SU-DHL-6 (cell line): ENCODE results near the gene H2AZ1.

Experiments
- H2AFZ ChIP-seq: fragments of 200-600 bp; sonication (generic); 2 replicates; pipeline ENCODE4 v1.6.1; 2014; ENCODE audit warnings: low read depth, mild to moderate bottlenecking, moderate library complexity, mixed read lengths, antibody characterized with exemption, low read length; ENCODE audit not compliant: severe bottlenecking
- H3F3A ChIP-seq: fragments of 200-600 bp; shearing (Covaris generic); 2 replicates; pipeline ENCODE4 v1.6.0; 2016; ENCODE audit warnings: antibody characterized with exemption, mild to moderate bottlenecking; ENCODE audit not compliant: insufficient read depth
- H3K27ac ChIP-seq: fragments of 200-600 bp; sonication (generic); 2 replicates; pipeline ENCODE4 v1.5.1; 2016; ENCODE audit warnings: low read depth, mild to moderate bottlenecking, low read length, moderate library complexity, mixed read lengths
- H3K27me3 ChIP-seq: fragments of 200-600 bp; sonication (generic), shearing (Covaris generic); 2 replicates; pipeline ENCODE4 v1.6.0; 2014; ENCODE audit warnings: mild to moderate bottlenecking, low read length
- H3K36me3 ChIP-seq: fragments of 200-600 bp; sonication (generic); 2 replicates; pipeline ENCODE4 v1.6.1; 2014; ENCODE audit warnings: mild to moderate bottlenecking, low read length, mixed read lengths
- H3K4me2 ChIP-seq: fragments of 300-600, 200-600 bp; shearing (Covaris generic), sonication (generic); 2 replicates; pipeline ENCODE4 v1.6.0; 2014; ENCODE audit warnings: low read length, low read depth, mild to moderate bottlenecking; ENCODE audit not compliant: poor library complexity, severe bottlenecking
- H3K4me3 ChIP-seq: fragments of 200-600 bp; sonication (generic); 2 replicates; pipeline ENCODE4 v1.5.1; 2014; ENCODE audit warnings: antibody characterized with exemption, low read length, mild to moderate bottlenecking, mixed read lengths; ENCODE audit not compliant: insufficient read depth, poor library complexity, severe bottlenecking
- H3K79me2 ChIP-seq: fragments of 200-600 bp; sonication (generic); 2 replicates; pipeline ENCODE4 v1.6.1; 2014; ENCODE audit warnings: mild to moderate bottlenecking, low read length, moderate library complexity; ENCODE audit not compliant: insufficient read depth
- H3K9ac ChIP-seq: fragments of 200-600 bp; sonication (generic); 2 replicates; pipeline ENCODE4 v1.7.0; 2014; ENCODE audit warnings: mild to moderate bottlenecking, low read length
- H3K9me2 ChIP-seq: fragments of 200-600 bp; sonication (generic); replicated peaks from 2 replicates; pipeline ENCODE4 v1.6.1; 2014; ENCODE audit warnings: low read length; ENCODE audit not compliant: insufficient read depth
- H3K9me3 ChIP-seq: fragments of 200-600 bp; sonication (generic); 2 replicates; pipeline ENCODE4 v1.6.1; 2014; ENCODE audit warnings: low read length, mixed read lengths; ENCODE audit not compliant: insufficient read depth
- H4K20me1 ChIP-seq: fragments of 200-600 bp; sonication (generic); 2 replicates; pipeline ENCODE4 v1.6.1; 2014; ENCODE audit warnings: low read depth, mild to moderate bottlenecking, antibody characterized with exemption, low read length, moderate library complexity, mixed read lengths
- EZH2phosphoT487 ChIP-seq: fragments of 200-600 bp; sonication (generic), shearing (Covaris generic); conservative IDR thresholded peaks from 2 replicates; pipeline ENCODE4 v1.6.1; 2018; ENCODE audit warnings: mild to moderate bottlenecking, antibody characterized with exemption, low read length, moderate library complexity, mixed read lengths
- TF ChIP-seq, protein P1 (sequence below): fragments of 200-600 bp; sonication (generic); IDR thresholded peaks from one replicate; pipeline ENCODE4 v1.5.1; 2017; ENCODE audit warnings: antibody characterized with exemption, mild to moderate bottlenecking, low read length, moderate library complexity; ENCODE audit not compliant: insufficient read depth, poor library complexity, severe bottlenecking

Gene H2AZ1

DNA sequence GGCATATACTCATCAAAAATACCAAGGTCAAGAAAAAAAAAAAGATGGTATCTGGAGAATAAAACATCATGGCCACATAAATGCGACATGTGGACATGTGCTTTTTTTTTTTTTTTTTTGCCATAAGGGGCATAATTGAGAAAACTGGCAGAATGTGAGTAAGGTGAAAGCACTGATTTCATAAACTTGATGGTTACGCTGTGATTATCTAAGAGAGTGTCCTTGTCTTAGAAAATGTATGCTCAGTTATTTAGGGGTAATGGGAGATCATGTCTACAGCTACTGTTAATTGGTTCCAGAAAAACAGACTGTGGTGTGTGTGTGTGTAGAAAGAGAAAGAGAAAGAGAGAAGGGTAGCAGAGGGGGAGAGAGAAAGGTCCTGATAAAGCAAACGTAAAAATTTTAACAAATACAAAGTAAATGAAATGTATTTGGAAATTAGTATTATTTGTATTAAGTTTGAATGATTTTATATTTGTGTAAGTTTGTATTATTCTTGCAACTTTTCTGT lies 11.8 kb downstream of the H2AZ1 start:
- Histone ChIP-seq H3K4me3 (no peak overlapping the region), H2AFZ (no peak overlapping the region), H3K27ac (no peak overlapping the region), H3K9me3 (no peaks in the 10 kb centered on the region), H3F3A (no peaks in the 10 kb centered on the region; the same call in 1 of the 2 replicates), H3K36me3 (peaks cover 7% of the 10 kb centered on the region; the same call in 1 of the 2 replicates), H3K4me2 (no peak overlapping the region), H3K9me2 (no peaks in the 10 kb centered on the region), H3K27me3 (no peaks in the 10 kb centered on the region), H3K9ac (no peak overlapping the region), H3K79me2 (peaks cover 67% of the 10 kb centered on the region), H4K20me1 (no peaks in the 10 kb centered on the region)
- TF ChIP-seq EZH2phosphoT487: no peak
- TF ChIP-seq, protein P1, sequence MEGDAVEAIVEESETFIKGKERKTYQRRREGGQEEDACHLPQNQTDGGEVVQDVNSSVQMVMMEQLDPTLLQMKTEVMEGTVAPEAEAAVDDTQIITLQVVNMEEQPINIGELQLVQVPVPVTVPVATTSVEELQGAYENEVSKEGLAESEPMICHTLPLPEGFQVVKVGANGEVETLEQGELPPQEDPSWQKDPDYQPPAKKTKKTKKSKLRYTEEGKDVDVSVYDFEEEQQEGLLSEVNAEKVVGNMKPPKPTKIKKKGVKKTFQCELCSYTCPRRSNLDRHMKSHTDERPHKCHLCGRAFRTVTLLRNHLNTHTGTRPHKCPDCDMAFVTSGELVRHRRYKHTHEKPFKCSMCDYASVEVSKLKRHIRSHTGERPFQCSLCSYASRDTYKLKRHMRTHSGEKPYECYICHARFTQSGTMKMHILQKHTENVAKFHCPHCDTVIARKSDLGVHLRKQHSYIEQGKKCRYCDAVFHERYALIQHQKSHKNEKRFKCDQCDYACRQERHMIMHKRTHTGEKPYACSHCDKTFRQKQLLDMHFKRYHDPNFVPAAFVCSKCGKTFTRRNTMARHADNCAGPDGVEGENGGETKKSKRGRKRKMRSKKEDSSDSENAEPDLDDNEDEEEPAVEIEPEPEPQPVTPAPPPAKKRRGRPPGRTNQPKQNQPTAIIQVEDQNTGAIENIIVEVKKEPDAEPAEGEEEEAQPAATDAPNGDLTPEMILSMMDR: no peak

DNA sequence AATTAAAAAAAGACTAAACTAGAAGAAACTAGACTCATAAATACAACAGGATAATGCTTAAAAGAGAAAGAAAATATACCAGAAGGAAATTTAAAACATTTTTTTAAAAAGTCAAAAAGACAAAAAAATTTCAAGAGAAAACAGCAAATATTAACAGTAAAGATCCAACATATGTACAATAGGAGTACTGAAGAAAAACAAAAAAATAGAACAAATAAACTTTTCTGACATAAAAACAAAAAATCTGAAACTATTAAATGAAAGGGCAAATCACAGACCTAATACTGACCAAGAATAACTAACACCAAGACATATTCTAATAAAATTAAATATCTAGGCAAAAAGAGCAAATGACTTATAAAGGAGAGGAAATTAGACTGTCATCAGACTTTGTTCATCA lies 15.2 kb downstream of the H2AZ1 start:
- TF ChIP-seq, protein P1: no peak
- no peak for TF ChIP-seq EZH2phosphoT487

DNA sequence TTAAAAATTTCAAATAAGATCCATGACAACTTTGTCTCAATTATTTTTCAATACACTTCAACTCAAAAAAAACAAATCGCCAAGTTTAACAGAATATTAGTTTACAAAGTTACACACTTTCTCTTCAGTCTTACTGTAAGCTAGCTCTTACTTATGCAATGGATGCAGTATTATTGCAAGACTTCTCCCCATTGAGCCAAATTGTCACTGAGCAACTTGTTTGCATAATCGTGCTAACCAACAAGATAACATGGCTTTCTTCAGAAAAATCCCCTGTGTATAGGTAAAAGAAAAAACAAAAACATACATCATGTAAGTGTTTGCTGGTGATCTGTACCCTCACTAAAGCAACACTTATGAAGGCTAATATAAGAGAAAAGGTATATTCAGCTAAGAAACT lies 22.5 kb downstream of the H2AZ1 start:
- no peaks in the 10 kb centered on the region for H3K27me3 ChIP-seq
- H3K9me2 ChIP-seq: no peaks in the 10 kb centered on the region
- H3K9me3 ChIP-seq: no peaks in the 10 kb centered on the region
- TF ChIP-seq EZH2phosphoT487: no peak
- TF ChIP-seq, protein P1: no peak
- H2AFZ ChIP-seq: no peak overlapping the region
- no peak overlapping the region for H3K4me2 ChIP-seq
- no peak overlapping the region for H3K4me3 ChIP-seq
- no peak overlapping the region for H3K27ac ChIP-seq
- no peaks in the 10 kb centered on the region for H4K20me1 ChIP-seq
- H3K9ac ChIP-seq: no peak overlapping the region
- peaks cover 32% of the 10 kb centered on the region for H3K79me2 ChIP-seq
- H3K36me3 ChIP-seq: peaks cover 6% of the 10 kb centered on the region; the same call in 1 of the 2 replicates
- no peaks in the 10 kb centered on the region; the same call in 1 of the 2 replicates for H3F3A ChIP-seq

More for the DNA sequence above, 15.2 kb downstream of the H2AZ1 start:
- Histone ChIP-seq H3K79me2 (peaks cover 73% of the 10 kb centered on the region), H3K27me3 (no peaks in the 10 kb centered on the region), H3K27ac (no peak overlapping the region), H3K9me3 (no peaks in the 10 kb centered on the region), H3F3A (no peaks in the 10 kb centered on the region; the same call in 1 of the 2 replicates), H3K36me3 (peaks cover 9% of the 10 kb centered on the region; the same call in 1 of the 2 replicates), H3K9ac (no peak overlapping the region), H3K4me3 (no peak overlapping the region), H2AFZ (no peak overlapping the region), H3K4me2 (no peak overlapping the region), H4K20me1 (no peaks in the 10 kb centered on the region; the same call in 1 of the 2 replicates), H3K9me2 (no peaks in the 10 kb centered on the region)
